GM19463 (cell line): ENCODE measurements around the gene AHDC1.
A peak's percentile ranks its signal among the peaks of the same experiment; 100 is the strongest.

ENCODE experiments used
- ATAC-seq: cut with Tn5 transposase; IDR thresholded peaks from one replicate; pipeline ENCODE4 v1.9.1; 2021; ENCODE audit warnings: mild to moderate bottlenecking, moderate library complexity; ENCODE audit not compliant: unreplicated experiment

The AHDC1 gene

GRCh38 chr1:27489501-27489972 lies 114.4 kb downstream of the AHDC1 start:
- ATAC-seq: peak; percentile 16

- ATAC-seq: no peak
Measured at GRCh38 chr1:27487966-27488884, 115.7 kb downstream of the AHDC1 start.

GRCh38 chr1:27485363-27485762 lies 118.6 kb downstream of the AHDC1 start:
- ATAC-seq: no peak
